HCT116 (cell line): ENCODE results near the gene DRD4. TPM values are rescaled to one million over a fixed set of nuclear protein-coding genes. Genes with fewer than 3 reads are reported as not detected.

Experiments
- ATAC-seq: fragments of 200-7000 bp; cut with Tn5 transposase; 2 replicates; pipeline ENCODE4 v1.9.1; 2020; ENCODE audit warnings: mild to moderate bottlenecking, moderate library complexity
- BruUV-seq: library from RNA; stranded (reverse); fragments of 400-500 nt; replicated peaks from 2 replicates; lab custom pipeline; 2021; lab: Mats Ljungman, UMichigan
- CTCF ChIA-PET: fragments of 300-600 bp; sonication (Branson Sonifier 250); formaldehyde crosslinking; loops from one replicate; lab custom pipeline; 2021; ENCODE audit warnings: antibody characterized with exemption; lab: Charles Lee
- POLR2A ChIA-PET: fragments of 300-600, 350-600 bp; sonication (Branson Sonifier 250); formaldehyde crosslinking; loops from one replicate; lab custom pipeline; 2021; ENCODE audit warnings: antibody characterized with exemption; lab: Charles Lee
- RAD21 ChIA-PET, 2 experiments: fragments of 300-600 bp; sonication (Branson Sonifier 250); formaldehyde crosslinking; loops; one replicate each; lab custom pipeline; 2023; ENCODE audit warnings: low total read pairs in 2 of 2; ENCODE audit not compliant: uncharacterized antibody in 2 of 2, unreplicated experiment in 2 of 2, low non-redundant PET in 1 of 2; lab: Charles Lee
- DNase-seq: peaks from one replicate; pipeline ENCODE4 v3.0.0-alpha.2; 2010; ENCODE audit warnings: low read depth, low spot score
- H2AFZ ChIP-seq: fragments of 200-600 bp; shearing (Covaris generic), sonication (generic); 2 replicates; pipeline ENCODE4 v1.6.1; 2017; ENCODE audit warnings: low read depth, mixed run types, mixed read lengths, antibody characterized with exemption, low read length; ENCODE audit not compliant: poor library complexity, severe bottlenecking
- H3K27ac ChIP-seq: 2 replicates; pipeline ENCODE4 v1.5.1; 2012; ENCODE audit warnings: low read depth, low read length
- H3K27me3 ChIP-seq: fragments of 200-600 bp; sonication (generic); 2 replicates; pipeline ENCODE4 v1.6.1; 2016; ENCODE audit warnings: mixed run types, low read length, mixed read lengths; ENCODE audit not compliant: insufficient read depth
- H3K36me3 ChIP-seq, 2 experiments: fragments of 200-500 bp in 1 of 2; fragments of 200-600 bp in 1 of 2; sonication (Bioruptor generic) in 1 of 2; sonication (generic) in 1 of 2; 2 replicates each; pipeline versions ENCODE4 v1.5.1 to v1.6.1; 2014 to 2016; ENCODE audit warnings: low read length in 2 of 2, inconsistent platforms in 1 of 2, mixed read lengths in 1 of 2, mixed run types in 1 of 2; ENCODE audit not compliant: insufficient read depth in 2 of 2, control insufficient read depth in 1 of 2
- H3K4me1 ChIP-seq, 2 experiments: fragments of 200-600 bp in 1 of 2; sonication (generic) in 1 of 2; 2 replicates each; pipeline versions ENCODE4 v1.5.1 to v1.6.1; 2012 to 2017; ENCODE audit warnings: low read length in 2 of 2, inconsistent platforms in 1 of 2, mild to moderate bottlenecking in 1 of 2, mixed read lengths in 1 of 2, mixed run types in 1 of 2, moderate library complexity in 1 of 2; ENCODE audit not compliant: insufficient read depth in 2 of 2, control insufficient read depth in 1 of 2
- H3K4me2 ChIP-seq: fragments of 200-600 bp; sonication (generic); 2 replicates; pipeline ENCODE4 v1.6.1; 2017; ENCODE audit warnings: mixed run types, low read length, mixed read lengths
- H3K4me3 ChIP-seq, 2 experiments: fragments of 200-600 bp in 1 of 2; sonication (generic) in 1 of 2; replicated peaks in 1 of 2; 2 replicates each; pipeline ENCODE4 v1.5.1; 2011 to 2016; ENCODE audit warnings: low read length in 2 of 2, control low read depth in 1 of 2, low read depth in 1 of 2, mild to moderate bottlenecking in 1 of 2, mixed read lengths in 1 of 2, mixed run types in 1 of 2
- H3K79me2 ChIP-seq: fragments of 200-600 bp; sonication (generic); 2 replicates; pipeline ENCODE4 v1.6.1; 2017; ENCODE audit warnings: mild to moderate bottlenecking, mixed run types, low read length, moderate library complexity, mixed read lengths; ENCODE audit not compliant: insufficient read depth
- H3K9ac ChIP-seq: fragments of 200-600 bp; sonication (generic); 2 replicates; pipeline ENCODE4 v1.6.1; 2016; ENCODE audit warnings: low read length, mixed read lengths
- H3K9me2 ChIP-seq: fragments of 200-600 bp; sonication (generic), shearing (Covaris generic); 2 replicates; pipeline ENCODE4 v1.6.1; 2017; ENCODE audit warnings: mixed run types, mild to moderate bottlenecking, moderate library complexity; ENCODE audit not compliant: insufficient read depth
- H3K9me3 ChIP-seq, 2 experiments: fragments of 200-500 bp in 1 of 2; fragments of 200-600 bp in 1 of 2; sonication (Bioruptor generic) in 1 of 2; sonication (generic) in 1 of 2; 2 replicates each; pipeline ENCODE4 v1.6.1; 2014 to 2017; ENCODE audit warnings: low read length in 2 of 2, mixed read lengths in 2 of 2, inconsistent platforms in 1 of 2, low read depth in 1 of 2, mild to moderate bottlenecking in 1 of 2, mixed run types in 1 of 2, moderate library complexity in 1 of 2; ENCODE audit not compliant: control insufficient read depth in 1 of 2, insufficient read depth in 1 of 2
- H4K20me1 ChIP-seq: fragments of 200-600 bp; sonication (generic), shearing (Covaris generic); 2 replicates; pipeline ENCODE4 v1.6.1; 2017; ENCODE audit warnings: mixed run types, mild to moderate bottlenecking, moderate library complexity; ENCODE audit not compliant: insufficient read depth
- CEBPB ChIP-seq: IDR thresholded peaks from 2 replicates; pipeline ENCODE4 v1.6.1; 2012; ENCODE audit warnings: low read depth
- ELF1 ChIP-seq: IDR thresholded peaks from 2 replicates; pipeline ENCODE4 v1.6.1; 2012; ENCODE audit warnings: low read depth, borderline replicate concordance
- EZH2phosphoT487 ChIP-seq: fragments of 200-600 bp; IDR thresholded peaks from 2 replicates; pipeline ENCODE4 v1.6.1; 2018; ENCODE audit warnings: antibody characterized with exemption, borderline replicate concordance
- FOSL1 ChIP-seq: IDR thresholded peaks from 2 replicates; pipeline ENCODE4 v1.6.1; 2012; ENCODE audit warnings: low read depth
- JUND ChIP-seq: IDR thresholded peaks from 2 replicates; pipeline ENCODE4 v1.6.1; 2012
- RAD21 ChIP-seq: IDR thresholded peaks from 2 replicates; pipeline ENCODE4 v1.6.1; 2012; ENCODE audit warnings: low read depth, mild to moderate bottlenecking
- SRF ChIP-seq: IDR thresholded peaks from 2 replicates; pipeline ENCODE4 v1.6.1; 2012; ENCODE audit warnings: low read depth
- TCF7L2 ChIP-seq: IDR thresholded peaks from 2 replicates; pipeline ENCODE4 v1.7.0; 2011; ENCODE audit warnings: borderline replicate concordance, inconsistent platforms; ENCODE audit not compliant: insufficient read depth, insufficient read length; ENCODE audit errors: extremely low read depth
- YY1 ChIP-seq: IDR thresholded peaks from 2 replicates; pipeline ENCODE4 v1.6.1; 2011; ENCODE audit warnings: low read length, low read depth, moderate library complexity, mild to moderate bottlenecking; ENCODE audit not compliant: insufficient replicate concordance; ENCODE audit errors: extremely low read depth
- ZFX ChIP-seq: fragments of 450-650 bp; IDR thresholded peaks from 2 replicates; pipeline ENCODE4 v1.6.1; 2017
- ZNF274 ChIP-seq: fragments of 200-500 bp; sonication (Bioruptor generic); IDR thresholded peaks from 2 replicates; pipeline ENCODE4 v1.6.1; 2014; ENCODE audit warnings: mild to moderate bottlenecking, low read depth, low read length, inconsistent platforms
- intact Hi-C: fragments of 100-400 bp; cut with micrococcal nuclease; formaldehyde crosslinking; loops from 2 replicates; pipeline ENCODE4 v1.10.0; 2022
- total RNA-seq: library from RNA; stranded (reverse); gene quantifications from one replicate; pipeline ENCODE4 v1.2.1, GENCODE V29; 2021; ENCODE audit not compliant: unreplicated experiment
- TF ChIP-seq, protein P1 (sequence below): IDR thresholded peaks from 2 replicates; pipeline ENCODE4 v1.6.1; 2012

Gene DRD4
- total RNA-seq, 1 experiment from 2014 or later: 2.4 TPM

- no peak overlapping the region for H3K9ac ChIP-seq
- no TSS peak for BruUV-seq
- POLR2A ChIA-PET: no interaction called here
- H3K4me1 ChIP-seq: no peaks in the 10 kb centered on the region
- no peak overlapping the region for H3K27ac ChIP-seq
- RAD21 ChIA-PET: no interaction called here
- TF ChIP-seq CEBPB (no peak), ELF1 (no peak), YY1 (no peak), FOSL1 (no peak), ZFX (no peak), RAD21 (no peak)
- H4K20me1 ChIP-seq: no peaks in the 10 kb centered on the region
- no peaks in the 10 kb centered on the region for H3K79me2 ChIP-seq
- H3K27me3 ChIP-seq: no peaks in the 10 kb centered on the region
- no peak overlapping the region for H3K4me3 ChIP-seq
- H3K4me2 ChIP-seq: no peak overlapping the region
- no peaks in the 10 kb centered on the region for H3K9me3 ChIP-seq
- no peak overlapping the region for H2AFZ ChIP-seq
- no peak for DNase-seq
- intact Hi-C loops: no loop called here
- no peaks in the 10 kb centered on the region; a peak in 1 of 4 replicates for H3K36me3 ChIP-seq
- no peaks in the 10 kb centered on the region for H3K9me2 ChIP-seq
- ATAC-seq: no peak
- CTCF ChIA-PET: no interaction called here
These were observed 3.1 kb downstream of the DRD4 start for GRCh38 chr11:640021-640706.

- ChIA-PET CTCF (no interaction called here), RAD21 (no interaction called here)
These were observed 4.8 kb downstream of the DRD4 start for GRCh38 chr11:641806-642370.

More at GRCh38 chr11:641806-642370, 4.8 kb downstream of the DRD4 start:
- H2AFZ ChIP-seq: no peak overlapping the region
- no peaks in the 10 kb centered on the region for H3K9me3 ChIP-seq
- H3K9me2 ChIP-seq: no peaks in the 10 kb centered on the region
- no peak overlapping the region for H3K4me2 ChIP-seq
- BruUV-seq: no TSS peak
- TF ChIP-seq JUND (no peak), EZH2phosphoT487 (no peak), SRF (no peak), YY1 (no peak), ZNF274 (no peak), TCF7L2 (no peak)
- TF ChIP-seq, protein P1, sequence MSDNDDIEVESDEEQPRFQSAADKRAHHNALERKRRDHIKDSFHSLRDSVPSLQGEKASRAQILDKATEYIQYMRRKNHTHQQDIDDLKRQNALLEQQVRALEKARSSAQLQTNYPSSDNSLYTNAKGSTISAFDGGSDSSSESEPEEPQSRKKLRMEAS: no peak
- TF ChIP-seq, all 23 proteins: peak for 0
- Histone ChIP-seq H3K36me3 (no peaks in the 10 kb centered on the region; a peak in 1 of 4 replicates), H3K4me1 (no peaks in the 10 kb centered on the region), H3K79me2 (no peaks in the 10 kb centered on the region), H3K9ac (no peak overlapping the region), H3K27me3 (no peaks in the 10 kb centered on the region), H4K20me1 (no peaks in the 10 kb centered on the region), H3K27ac (no peak overlapping the region), H3K4me3 (no peak overlapping the region)
- POLR2A ChIA-PET: no interaction called here
- no peak for DNase-seq
- ATAC-seq: no peak
- intact Hi-C loops: no loop called here
